H1 (cell line): ENCODE data around the gene PSMA2.

Source experiments
- BACH1 ChIP-seq: IDR thresholded peaks from 2 replicates; pipeline ENCODE4 v1.6.1; 2012; ENCODE audit warnings: low read length, improper control_type of control experiment
- EGR1 ChIP-seq: IDR thresholded peaks from 2 replicates; pipeline ENCODE4 v1.6.1; 2011; ENCODE audit warnings: low read depth, low read length, borderline replicate concordance
- EZH2 ChIP-seq: fragments of 200-600 bp; sonication (generic); IDR thresholded peaks from 2 replicates; pipeline ENCODE4 v1.7.1; 2012; ENCODE audit warnings: low read depth, mild to moderate bottlenecking, moderate library complexity, low read length, inconsistent platforms; ENCODE audit not compliant: severe bottlenecking
- GABPA ChIP-seq: IDR thresholded peaks from 2 replicates; pipeline ENCODE4 v1.6.1; 2011; ENCODE audit warnings: mild to moderate bottlenecking, low read length, moderate library complexity, borderline replicate concordance; ENCODE audit not compliant: insufficient read depth
- JUN ChIP-seq: IDR thresholded peaks from 2 replicates; pipeline ENCODE4 v1.6.1; 2011; ENCODE audit warnings: low read depth, mild to moderate bottlenecking, improper control_type of control experiment, low read length
- JUND ChIP-seq: IDR thresholded peaks from 2 replicates; pipeline ENCODE4 v1.6.1; 2011; ENCODE audit warnings: mild to moderate bottlenecking, improper control_type of control experiment, low read length
- MAFK ChIP-seq: IDR thresholded peaks from 2 replicates; pipeline ENCODE4 v1.6.1; 2012; ENCODE audit warnings: low read depth, mild to moderate bottlenecking, improper control_type of control experiment, low read length
- POLR2A ChIP-seq, 2 experiments: IDR thresholded peaks; 1 replicate in 1 of 2; 2 replicates in 1 of 2; pipeline ENCODE4 v1.6.1; 2011; ENCODE audit warnings: low read depth in 2 of 2, low read length in 2 of 2, mild to moderate bottlenecking in 2 of 2; ENCODE audit errors: control extremely low read depth in 1 of 2
- POLR2AphosphoS5 ChIP-seq: IDR thresholded peaks from 2 replicates; pipeline ENCODE4 v1.6.1; 2011; ENCODE audit warnings: low read depth, low read length
- RAD21 ChIP-seq, 2 experiments: IDR thresholded peaks in 1 of 2; conservative IDR thresholded peaks in 1 of 2; 2 replicates each; pipeline ENCODE4 v1.6.1; 2011; ENCODE audit warnings: low read depth in 2 of 2, low read length in 2 of 2, improper control_type of control experiment in 1 of 2, inconsistent platforms in 1 of 2, mild to moderate bottlenecking in 1 of 2, moderate library complexity in 1 of 2
- SP1 ChIP-seq: IDR thresholded peaks from 2 replicates; pipeline ENCODE4 v1.6.1; 2011; ENCODE audit warnings: low read depth, low read length
- ZNF274 ChIP-seq: IDR thresholded peaks from 2 replicates; pipeline ENCODE4 v1.7.0; 2012; ENCODE audit warnings: low read length, borderline replicate concordance; ENCODE audit errors: extremely low read depth
- TF ChIP-seq, protein P1 (sequence below), 3 experiments: IDR thresholded peaks; 1 replicate in 2 of 3; 2 replicates in 1 of 3; pipeline versions ENCODE4 v1.5.1 to v1.6.1; 2011; ENCODE audit warnings: low read length in 3 of 3, mild to moderate bottlenecking in 3 of 3, inconsistent platforms in 2 of 3, low read depth in 1 of 3, moderate library complexity in 1 of 3; ENCODE audit not compliant: insufficient read depth in 1 of 3; ENCODE audit errors: control extremely low read depth in 1 of 3
- TF ChIP-seq, protein P2 (sequence below): IDR thresholded peaks from 2 replicates; pipeline ENCODE4 v1.6.1; 2012; ENCODE audit warnings: low read length, inconsistent platforms

DNA sequence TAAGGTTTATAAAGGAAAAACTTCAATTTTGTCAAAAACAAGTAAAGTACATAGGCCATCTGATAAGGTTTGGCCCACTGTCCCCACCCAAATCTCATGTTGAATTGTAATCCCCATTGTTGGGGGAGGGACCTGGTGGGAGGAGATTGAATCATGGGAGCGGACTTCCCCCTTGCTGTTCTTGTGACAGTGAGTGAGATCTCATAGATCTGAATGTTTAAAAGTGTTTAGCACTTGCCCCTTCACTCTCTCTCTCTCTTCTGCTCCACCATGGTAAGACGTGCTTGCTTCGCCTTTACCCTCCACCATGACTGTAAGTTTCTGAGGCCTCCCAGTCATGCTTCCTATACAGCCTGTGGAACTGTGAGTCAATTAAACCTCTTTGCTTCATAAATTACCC is 18.4 kb upstream of the PSMA2 start:
- TF ChIP-seq EZH2 (no peak), EGR1 (no peak), RAD21 (IDR thresholded peaks at IDR 0.05 in 1 of 2, conservative IDR thresholded peaks at IDR 0.05 in 1 of 2; ENCODE audit: low read depth in 2 of 2, low read length in 2 of 2) (no peak), POLR2A (IDR thresholded peaks at IDR 0.05; ENCODE audit: control extremely low read depth in 1 of 2, low read depth in 2 of 2, low read length in 2 of 2) (no peak), ZNF274 (no peak), SP1 (no peak), JUND (no peak), GABPA (no peak), MAFK (no peak), JUN (no peak), BACH1 (no peak), POLR2AphosphoS5 (no peak)
- TF ChIP-seq, protein P1, sequence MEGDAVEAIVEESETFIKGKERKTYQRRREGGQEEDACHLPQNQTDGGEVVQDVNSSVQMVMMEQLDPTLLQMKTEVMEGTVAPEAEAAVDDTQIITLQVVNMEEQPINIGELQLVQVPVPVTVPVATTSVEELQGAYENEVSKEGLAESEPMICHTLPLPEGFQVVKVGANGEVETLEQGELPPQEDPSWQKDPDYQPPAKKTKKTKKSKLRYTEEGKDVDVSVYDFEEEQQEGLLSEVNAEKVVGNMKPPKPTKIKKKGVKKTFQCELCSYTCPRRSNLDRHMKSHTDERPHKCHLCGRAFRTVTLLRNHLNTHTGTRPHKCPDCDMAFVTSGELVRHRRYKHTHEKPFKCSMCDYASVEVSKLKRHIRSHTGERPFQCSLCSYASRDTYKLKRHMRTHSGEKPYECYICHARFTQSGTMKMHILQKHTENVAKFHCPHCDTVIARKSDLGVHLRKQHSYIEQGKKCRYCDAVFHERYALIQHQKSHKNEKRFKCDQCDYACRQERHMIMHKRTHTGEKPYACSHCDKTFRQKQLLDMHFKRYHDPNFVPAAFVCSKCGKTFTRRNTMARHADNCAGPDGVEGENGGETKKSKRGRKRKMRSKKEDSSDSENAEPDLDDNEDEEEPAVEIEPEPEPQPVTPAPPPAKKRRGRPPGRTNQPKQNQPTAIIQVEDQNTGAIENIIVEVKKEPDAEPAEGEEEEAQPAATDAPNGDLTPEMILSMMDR (IDR thresholded peaks at IDR 0.05; ENCODE audit: control extremely low read depth in 1 of 3, insufficient read depth in 1 of 3, low read depth in 1 of 3, low read length in 3 of 3) = no peak
- TF ChIP-seq, protein P2, sequence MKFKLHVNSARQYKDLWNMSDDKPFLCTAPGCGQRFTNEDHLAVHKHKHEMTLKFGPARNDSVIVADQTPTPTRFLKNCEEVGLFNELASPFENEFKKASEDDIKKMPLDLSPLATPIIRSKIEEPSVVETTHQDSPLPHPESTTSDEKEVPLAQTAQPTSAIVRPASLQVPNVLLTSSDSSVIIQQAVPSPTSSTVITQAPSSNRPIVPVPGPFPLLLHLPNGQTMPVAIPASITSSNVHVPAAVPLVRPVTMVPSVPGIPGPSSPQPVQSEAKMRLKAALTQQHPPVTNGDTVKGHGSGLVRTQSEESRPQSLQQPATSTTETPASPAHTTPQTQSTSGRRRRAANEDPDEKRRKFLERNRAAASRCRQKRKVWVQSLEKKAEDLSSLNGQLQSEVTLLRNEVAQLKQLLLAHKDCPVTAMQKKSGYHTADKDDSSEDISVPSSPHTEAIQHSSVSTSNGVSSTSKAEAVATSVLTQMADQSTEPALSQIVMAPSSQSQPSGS = no peak
